ENCODE data around the gene EPB41L5.
A peak's percentile ranks its signal among the peaks of the same experiment; 100 is the strongest.

EPB41L5 gene

GRCh38 chr2:120004254-120004653, 8.6 kb upstream of the EPB41L5 start:
- no peak overlapping the region for H3K4me3 ChIP-seq (replicated peaks; ENCODE audit: low read depth, low read length)
- no peak for DNase-seq (ENCODE audit: extremely low read depth, low read depth)
- no peak for TF ChIP-seq CTCF (IDR thresholded peaks at IDR 0.05; ENCODE audit: low read depth, low read length, missing control alignments)

GRCh38 chr2:120005834-120006521, 6.9 kb upstream of the EPB41L5 start:
- TF ChIP-seq CTCF (IDR thresholded peaks at IDR 0.05; ENCODE audit: low read depth, low read length, missing control alignments), result no peak
- DNase-seq (ENCODE audit: extremely low read depth, low read depth), result no peak
- H3K4me3 ChIP-seq (replicated peaks; ENCODE audit: low read depth, low read length), result no peak overlapping the region

- no peak for TF ChIP-seq CTCF (IDR thresholded peaks at IDR 0.05; ENCODE audit: low read depth, low read length, missing control alignments)
- no peak for DNase-seq (ENCODE audit: extremely low read depth, low read depth)
- no peak overlapping the region for H3K4me3 ChIP-seq (replicated peaks; ENCODE audit: low read depth, low read length)
Measured at GRCh38 chr2:120007851-120008250, 5.0 kb upstream of the EPB41L5 start.

- peak overlapping the region; percentile 58 for H3K4me3 ChIP-seq (replicated peaks; ENCODE audit: low read depth, low read length)
- TF ChIP-seq CTCF (IDR thresholded peaks at IDR 0.05; ENCODE audit: low read depth, low read length, missing control alignments), result no peak
- no peak for DNase-seq (ENCODE audit: extremely low read depth, low read depth)
Measured at GRCh38 chr2:120012363-120012762, 514 bp upstream of the EPB41L5 start.

GRCh38 chr2:120013597-120014223, 833 bp downstream of the EPB41L5 start:
- TF ChIP-seq CTCF (IDR thresholded peaks at IDR 0.05; ENCODE audit: low read depth, low read length, missing control alignments), result no peak
- H3K4me3 ChIP-seq (replicated peaks; ENCODE audit: low read depth, low read length), result peak overlapping the region; percentile 58
- no peak for DNase-seq (ENCODE audit: extremely low read depth, low read depth)

- no peak overlapping the region for H3K4me3 ChIP-seq (replicated peaks; ENCODE audit: low read depth, low read length)
- TF ChIP-seq CTCF (IDR thresholded peaks at IDR 0.05; ENCODE audit: low read depth, low read length, missing control alignments), result no peak
- no peak for DNase-seq (ENCODE audit: extremely low read depth, low read depth)
Measured at GRCh38 chr2:120014226-120014980, 1.5 kb downstream of the EPB41L5 start.
